Activated T-cell treated with anti-CD3 and anti-CD28 coated beads for 48 hours (primary cell): Measurements from ENCODE around the gene PALM.
"Not testable (repeated sequence)": the region's sequence is repeated elsewhere in the genome, so short reads cannot be mapped to it uniquely, and the experiment has no call there.

ENCODE experiments used
- DNase-seq: peaks from one replicate; pipeline ENCODE4 v3.0.0-alpha.2; 2020; ENCODE audit warnings: low read depth

The PALM gene, protein sequence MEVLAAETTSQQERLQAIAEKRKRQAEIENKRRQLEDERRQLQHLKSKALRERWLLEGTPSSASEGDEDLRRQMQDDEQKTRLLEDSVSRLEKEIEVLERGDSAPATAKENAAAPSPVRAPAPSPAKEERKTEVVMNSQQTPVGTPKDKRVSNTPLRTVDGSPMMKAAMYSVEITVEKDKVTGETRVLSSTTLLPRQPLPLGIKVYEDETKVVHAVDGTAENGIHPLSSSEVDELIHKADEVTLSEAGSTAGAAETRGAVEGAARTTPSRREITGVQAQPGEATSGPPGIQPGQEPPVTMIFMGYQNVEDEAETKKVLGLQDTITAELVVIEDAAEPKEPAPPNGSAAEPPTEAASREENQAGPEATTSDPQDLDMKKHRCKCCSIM

DNA sequence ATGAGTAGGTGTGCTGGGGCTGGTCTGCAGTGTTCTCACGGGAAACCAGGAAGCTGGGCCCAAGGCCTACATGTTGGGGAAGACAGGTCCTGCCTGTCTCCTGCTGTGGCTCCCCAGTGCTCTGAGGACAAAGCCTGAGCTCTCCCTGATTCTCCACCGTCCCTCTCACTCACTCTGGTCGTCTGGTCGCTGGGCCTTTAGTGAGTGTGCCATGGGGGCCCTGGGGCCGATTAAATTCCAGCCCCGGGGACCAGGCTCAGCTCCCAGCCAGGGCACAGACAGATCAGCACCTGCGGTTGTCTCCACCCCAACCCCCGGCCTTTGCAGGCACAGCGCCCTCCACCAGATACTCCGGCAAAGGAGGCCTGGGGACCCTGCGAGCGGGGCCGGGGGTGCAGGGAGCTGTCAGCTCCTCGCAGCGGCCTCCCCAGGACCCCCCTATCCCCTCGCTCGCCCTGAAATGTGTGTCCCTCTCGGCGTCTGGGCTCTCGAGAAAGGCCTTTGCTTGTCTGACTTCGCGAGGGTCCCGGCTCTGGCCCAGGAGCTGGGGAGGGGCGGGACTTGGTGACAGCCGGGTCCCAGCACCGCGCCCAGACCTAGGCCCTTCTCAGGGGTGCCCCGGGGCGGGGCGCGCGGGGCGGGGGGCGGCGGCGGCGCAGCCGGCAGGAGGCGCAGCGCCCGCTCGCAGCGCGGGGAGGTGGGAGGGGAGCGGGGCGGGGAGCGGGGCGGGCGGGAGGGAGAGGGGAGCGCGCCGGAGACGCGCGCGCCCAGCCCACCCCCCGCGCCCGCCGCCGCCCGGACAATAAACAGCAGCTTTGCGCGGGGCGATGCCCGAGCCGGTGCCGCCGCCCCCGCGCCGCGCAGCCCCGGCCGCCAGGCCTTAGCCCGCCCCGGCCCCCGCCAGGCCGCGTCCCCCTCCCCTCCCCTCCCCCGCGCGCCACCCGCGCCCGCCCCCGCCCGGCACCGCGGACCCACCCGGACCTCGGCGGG lies at the start of gene PALM:
TSS of gene PALM (plus strand) at position 782 of the 990 bp plus-strand sequence. CDS start 212 bp downstream, outside the sequence.
- DNase-seq, result no peak

DNA sequence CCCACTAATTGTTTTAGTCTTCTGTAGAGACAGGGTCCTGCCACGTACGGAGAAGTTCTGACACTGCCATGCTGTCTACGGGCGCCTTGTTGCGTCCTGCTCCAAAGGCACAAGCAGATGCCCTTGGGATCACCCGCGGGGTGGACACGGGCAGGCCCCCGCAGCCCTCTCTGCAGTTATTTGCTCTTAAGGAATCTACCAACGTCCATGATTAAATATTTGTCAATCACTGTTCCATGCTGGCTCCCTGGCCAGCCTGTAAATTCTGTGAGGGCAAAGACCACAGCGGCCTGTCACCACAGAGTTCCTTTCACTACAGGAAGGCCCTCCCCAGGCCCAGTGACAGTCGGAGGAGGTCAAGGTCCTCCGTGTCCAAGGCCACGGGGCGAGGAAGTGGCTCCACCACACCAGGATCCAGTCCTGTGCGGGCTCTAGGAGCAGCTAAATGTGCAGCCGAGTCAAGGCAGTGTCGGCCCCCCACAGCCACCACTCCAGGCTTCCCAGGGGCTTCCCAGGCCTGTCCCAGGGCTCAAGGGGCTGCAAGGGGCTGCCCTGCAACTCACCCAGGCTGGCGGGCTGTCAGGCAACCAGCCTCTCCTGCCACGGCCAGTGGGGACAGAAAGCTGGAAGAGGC lies 47.8 kb upstream of the PALM start:
- no peak for DNase-seq

DNA sequence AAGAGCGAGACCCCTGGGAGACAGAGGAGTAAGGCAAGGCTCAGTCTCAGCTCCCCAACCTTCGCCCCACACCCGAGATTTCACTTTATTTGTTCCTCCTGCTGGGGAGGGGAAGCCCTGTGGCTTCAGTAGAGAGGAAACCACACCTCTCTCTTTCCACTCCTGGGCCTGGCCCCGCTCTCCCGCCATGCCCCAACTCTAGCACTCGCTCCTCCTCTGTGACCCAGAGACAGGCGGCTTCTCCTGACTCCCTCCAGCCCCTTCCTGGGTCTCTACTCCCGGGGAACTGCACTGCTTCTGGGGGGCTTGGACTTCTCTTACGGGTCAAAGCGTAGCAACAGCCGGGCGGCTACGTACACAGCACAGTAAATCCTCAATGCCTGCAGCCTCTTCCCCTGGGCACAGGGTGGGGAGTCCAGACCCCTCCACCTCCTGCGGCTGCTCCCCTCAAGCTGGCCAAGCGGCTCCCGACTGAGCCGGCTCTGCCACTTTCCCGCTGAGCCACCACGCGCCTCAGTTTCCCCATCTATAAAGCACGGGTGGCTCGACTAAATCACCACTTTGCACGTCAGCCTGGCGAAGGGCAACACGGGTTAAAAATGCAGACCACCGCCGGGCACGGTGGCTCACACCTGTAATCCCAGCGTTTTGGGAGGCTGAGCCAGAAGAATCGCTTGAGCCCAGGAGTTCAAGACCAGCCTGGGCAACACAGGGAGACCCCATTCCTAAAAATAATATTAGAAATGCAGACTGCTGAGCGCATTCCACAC lies 47.1 kb upstream of the PALM start:
- peak; percentile 56 for DNase-seq

DNA sequence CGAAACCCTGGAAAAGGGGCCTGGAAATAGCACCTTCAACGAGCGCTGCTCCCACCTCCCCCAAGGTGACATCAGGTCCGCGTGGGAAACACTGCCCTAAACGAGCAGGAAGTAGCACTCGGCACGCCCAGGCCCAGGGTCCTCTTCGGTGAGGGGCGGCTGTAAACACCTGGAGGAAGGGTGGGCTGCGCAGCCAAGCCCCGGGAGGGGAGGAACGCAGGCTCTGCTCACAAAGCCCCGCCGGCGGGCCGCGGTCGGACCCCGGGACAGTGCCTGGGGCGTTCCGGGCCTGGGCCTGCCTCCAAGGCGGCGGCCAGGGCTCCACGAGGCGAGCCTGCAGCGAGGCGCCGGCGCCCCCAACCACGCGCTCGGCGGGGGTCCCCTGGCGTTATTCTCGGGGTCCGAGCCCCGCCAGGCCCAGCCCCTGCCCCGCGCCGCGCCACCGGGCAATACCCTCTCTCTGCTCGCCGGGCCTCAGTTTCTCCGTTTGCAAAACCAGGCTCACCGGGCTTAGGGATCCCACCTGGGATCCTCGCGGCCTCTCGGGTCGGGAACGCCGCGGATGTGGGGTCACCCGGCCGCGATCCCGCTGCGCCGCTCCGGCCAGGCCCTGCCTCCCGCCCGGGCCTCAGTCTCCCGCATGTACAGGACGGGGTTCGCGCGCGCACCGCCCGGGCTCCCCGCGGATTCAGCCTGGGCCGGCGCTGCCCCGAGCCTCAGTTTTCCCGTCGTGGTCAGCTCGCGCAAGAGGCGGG lies 46.4 kb upstream of the PALM start:
- DNase-seq, result peak; percentile 64

DNA sequence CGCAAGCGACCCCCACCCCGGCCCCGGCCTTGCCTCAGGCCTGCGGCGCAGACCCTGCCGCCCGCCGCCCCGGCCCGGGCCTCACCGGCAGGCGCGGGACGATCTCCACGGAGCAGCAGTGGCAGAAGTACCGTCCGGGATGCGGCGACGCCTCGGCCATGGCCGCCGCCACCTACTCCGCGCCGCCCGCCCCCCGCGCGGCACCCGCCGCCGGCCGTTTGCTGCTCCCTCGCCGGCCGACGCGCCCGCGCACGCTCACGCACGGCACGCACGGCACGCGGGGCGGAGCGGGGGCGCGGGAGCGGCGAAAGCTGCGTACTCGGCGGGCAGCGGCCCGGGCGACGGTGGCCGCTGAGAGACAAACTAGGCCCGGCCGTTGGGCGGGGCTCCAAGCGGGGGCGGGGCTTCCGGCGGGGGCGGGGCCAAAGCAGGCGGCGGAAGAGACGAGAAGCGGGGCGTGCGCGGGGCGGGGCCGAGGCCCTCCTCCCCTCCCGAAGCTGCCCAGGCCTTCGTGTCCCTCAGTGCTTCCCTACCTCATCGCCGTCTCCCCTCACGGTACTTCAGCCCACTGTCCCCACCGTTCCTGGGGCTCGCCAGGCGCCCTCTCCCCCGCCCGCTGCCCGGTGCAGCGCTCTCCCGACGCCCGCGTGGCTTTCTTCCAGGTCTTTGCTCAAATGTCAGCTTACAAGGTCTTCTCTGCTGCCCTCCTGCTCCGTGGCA lies 45.6 kb upstream of the PALM start, which contains the start of gene RNF126:
TSS of gene RNF126 (minus strand) at position 253 of the 720 bp plus-strand sequence. CDS start at position 160, 93 bp downstream.
- peak; percentile 94 for DNase-seq

DNA sequence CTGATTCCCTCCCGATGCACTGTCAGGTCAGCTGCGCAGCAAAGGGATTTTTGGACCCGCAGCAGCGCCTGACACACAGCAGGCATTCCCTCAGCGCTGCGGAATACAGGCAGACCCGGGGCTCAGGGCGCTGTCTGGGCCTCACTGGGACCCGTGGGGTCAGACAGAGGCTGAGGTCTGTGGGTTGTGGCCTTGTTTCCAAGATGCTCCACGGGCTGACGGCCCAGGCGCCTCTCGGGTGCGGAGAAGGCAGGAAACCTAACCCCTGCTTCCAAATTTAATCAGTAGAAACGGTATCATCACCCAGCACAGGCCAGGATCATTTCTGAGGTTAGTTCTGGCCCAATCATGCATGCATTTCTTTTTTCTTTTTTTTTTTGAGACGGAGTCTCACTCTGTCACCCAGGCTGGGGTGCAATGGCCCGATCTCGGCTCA lies 45.0 kb upstream of the PALM start:
- DNase-seq, result no peak

DNA sequence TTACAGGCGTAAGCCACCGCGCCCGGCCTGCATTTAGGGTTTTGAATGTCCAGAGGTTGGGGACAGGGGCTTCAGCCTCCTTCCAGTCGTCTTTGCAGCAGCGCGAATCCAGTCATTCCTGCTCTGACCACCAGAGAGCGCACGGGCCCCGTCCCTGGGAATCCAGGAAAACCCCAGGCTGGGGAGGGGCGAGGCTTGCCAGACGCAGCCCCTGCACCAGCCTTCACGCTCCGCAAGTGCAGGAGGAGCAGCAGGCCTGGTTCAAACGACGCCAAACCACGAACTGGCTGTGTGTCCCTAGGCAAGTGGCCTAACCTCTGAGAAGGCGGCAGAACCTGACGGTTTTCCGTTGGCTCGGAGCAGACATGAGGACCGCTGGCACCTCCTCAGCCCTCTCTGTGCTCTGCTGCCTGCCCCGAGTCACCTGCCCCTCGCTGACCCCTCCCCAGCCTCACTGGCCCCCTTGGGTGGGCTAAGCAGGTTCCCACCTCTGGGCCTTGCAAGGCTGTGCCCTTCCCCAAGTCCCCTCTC lies 43.8 kb upstream of the PALM start:
- DNase-seq, result peak; percentile 81

DNA sequence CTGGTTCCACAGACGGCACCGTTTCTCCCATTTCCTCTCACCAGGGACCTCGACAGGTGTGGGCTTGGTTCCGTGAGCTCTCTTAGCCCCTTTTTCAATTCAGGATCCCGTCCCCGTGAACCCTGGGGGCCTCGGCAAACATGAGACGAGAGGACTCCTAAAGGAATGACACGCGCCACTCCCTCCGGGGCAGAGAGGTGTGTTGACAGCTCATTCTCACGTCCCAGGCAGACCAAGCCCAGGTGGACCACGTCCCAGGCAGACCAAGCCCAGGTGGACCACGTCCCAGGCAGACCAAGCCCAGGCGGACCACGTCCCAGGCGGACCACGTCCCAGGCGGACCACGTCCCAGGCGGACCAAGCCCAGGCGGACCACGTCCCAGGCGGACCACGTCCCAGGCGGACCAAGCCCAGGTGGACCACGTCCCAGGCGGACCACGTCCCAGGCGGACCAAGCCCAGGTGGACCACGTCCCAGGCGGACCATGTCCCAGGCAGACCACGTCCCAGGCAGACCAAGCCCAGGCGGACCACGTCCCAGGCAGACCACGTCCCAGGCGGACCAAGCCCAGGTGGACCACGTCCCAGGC lies 41.7 kb upstream of the PALM start:
- DNase-seq, result not testable (repeated sequence)

DNA sequence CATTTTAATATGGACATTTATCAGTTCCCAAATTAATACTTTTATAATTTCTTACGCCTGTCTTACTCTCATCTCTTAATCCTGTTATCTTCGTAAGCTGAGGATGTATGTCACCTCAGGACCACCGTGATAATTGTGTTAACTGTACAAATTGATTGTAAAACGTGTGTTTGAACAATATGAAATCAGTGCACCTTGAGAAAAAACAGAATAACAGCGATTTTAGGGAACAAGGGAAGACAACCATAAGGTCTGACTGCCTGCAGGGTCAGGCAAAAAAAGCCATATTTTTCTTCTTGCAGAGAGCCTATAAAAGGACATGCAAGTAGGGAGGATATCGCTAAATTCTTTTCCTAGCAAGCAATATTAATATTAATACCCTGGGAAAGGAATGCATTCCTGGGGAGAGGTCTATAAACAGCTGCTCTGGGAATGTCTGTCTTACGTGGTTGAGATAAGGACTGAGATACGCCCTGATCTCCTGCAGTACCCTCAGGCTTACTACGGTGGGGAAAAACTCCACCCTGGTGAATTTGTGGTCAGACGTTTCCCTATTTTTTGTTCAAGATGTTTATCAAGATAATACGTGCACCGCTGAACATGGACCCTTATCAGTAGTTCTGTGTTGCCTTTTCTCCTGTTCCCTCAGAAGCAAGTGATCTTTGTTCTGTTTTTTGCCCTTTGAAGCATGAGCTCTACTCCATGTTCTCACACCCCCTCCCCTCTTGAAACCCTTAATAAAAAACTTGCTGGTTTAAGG lies 39.9 kb upstream of the PALM start:
- DNase-seq, result not testable (repeated sequence)

DNA sequence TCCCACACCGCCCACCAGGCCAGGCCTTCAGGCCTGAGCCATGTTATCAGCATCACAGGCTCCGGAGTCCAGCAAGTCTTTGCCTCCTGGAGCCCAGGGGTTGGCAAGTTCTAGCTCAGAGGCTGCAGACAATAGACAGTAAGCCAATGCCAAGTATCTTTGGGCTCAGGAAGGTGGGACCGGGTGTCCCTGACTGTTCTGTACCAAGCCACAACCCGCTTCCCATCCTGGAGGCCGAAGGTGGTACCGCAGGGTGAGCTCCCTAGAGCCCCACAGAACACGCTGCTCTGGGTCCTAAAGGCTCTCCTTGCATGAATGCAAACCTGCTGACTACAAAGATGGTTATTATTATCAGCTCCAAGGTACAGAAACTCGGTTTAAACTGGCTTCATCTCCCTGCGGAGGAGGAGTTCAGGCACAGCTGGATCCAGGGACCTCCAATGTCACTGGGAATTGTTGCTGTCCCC lies 38.1 kb upstream of the PALM start:
- no peak for DNase-seq

DNA sequence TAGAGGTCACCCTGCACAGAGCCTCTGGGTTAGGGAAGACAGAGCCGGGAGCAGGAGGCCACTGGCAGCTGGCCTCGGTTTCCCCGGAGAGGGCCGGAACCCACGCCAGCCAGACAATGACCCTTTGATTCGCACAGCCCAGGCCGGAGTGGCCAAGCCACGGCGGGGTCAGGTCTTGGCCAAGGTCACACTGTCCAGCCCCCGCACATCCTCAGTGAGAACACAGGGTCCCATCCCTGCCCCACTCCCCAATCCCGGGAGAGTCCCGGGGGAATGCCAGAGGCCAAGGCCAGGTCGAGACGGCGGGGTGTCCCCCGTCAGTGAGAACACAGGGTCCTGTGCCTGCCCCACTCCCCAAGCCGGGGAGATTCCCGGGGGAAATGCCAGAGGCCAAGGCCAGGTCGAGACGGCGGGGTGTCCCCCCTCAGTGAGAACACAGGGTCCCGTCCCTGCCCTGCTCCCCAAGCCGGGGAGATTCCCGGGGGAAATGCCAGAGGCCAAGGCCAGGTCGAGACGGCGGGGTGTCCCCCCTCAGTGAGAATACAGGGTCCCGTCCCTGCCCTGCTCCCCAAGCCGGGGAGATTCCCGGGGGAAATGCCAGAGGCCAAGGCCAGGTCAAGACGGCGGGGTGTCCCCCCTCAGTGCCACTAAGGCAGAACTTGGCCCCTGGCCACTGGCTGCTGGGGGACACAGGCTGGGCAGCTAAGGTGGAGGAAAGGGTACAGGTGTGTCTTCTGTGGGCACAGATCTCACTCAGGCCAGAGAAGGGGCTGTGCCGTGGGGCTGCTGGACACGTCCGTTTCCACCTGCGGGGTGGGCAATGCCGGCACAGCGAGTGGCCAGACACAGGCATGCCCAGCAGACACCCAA lies 34.2 kb upstream of the PALM start:
- DNase-seq, result no peak

DNA sequence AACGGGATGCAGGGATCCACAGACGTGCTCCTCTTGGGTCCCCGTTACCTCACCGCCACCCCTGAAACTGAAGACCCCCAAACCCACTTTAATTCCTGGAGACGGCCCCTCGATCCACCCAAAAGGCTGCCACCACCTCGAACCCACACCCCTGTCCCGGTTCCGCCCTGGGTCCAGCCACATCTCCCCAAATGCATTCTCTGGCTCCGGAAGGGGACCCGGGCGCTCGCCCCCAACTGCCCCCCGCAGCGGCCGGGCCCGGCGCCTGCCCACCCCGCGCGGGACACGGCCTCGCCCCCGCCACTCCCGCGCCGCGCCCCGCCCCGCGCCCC lies 32.8 kb upstream of the PALM start:
- no peak for DNase-seq

DNA sequence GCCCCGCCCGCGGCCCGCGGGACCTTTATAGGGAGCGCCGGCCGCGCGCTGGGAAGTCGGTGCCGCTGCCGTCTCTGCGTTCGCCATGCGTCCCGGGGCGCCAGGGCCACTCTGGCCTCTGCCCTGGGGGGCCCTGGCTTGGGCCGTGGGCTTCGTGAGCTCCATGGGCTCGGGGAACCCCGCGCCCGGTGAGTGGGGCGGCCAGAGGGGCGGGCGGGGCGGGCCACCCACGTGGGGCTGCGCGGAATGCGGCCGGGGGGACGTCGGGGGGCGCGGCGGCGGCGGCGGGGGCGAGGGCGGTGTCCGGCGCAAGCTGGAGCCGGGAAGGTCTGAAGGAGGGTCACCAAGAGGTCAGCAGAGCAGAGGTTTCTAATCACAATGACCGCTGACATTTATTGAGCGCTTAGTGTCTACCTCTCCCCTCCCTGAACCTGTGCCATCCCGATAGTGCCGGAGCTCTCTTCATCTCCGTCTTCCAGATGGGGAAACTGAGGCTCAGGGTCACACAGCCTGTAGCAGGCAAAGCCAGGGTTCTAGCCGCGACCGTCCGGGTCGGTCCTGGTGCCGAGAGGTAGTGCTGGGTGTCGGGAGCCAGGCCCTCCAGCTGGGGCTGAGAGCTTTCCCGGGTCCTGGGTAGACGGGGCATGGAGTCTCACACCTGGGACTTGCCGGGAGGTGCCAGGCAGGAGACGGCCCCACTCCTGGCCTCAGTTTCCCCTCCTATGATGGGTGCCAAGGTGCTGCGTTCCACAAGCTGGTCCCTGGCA lies 32.2 kb upstream of the PALM start, which contains the start of gene FSTL3:
TSS of gene FSTL3 (plus strand) at position 54 of the 767 bp plus-strand sequence. CDS start at position 86, 32 bp downstream.
- DNase-seq, result no peak

DNA sequence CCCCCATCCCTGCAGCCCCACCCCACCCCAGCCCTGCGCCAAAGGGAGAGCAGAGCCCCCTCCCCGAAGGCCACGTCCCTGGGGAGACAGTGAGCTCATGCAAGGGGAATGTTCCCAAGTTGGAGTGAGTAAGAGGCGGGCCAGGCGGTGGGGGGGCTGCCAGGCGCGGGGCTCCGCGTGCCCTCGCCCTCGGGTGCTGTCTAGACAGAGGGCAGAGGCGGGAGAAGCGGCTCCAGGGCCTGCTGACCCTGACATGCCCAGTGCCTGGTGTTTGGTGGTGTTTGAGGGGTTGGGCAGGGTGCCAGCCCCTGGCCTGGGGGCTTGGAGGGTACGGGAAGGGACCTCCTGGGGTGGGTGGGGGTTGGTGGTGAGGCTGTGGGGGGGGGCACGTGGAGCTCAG lies 31.5 kb upstream of the PALM start:
- no peak for DNase-seq

DNA sequence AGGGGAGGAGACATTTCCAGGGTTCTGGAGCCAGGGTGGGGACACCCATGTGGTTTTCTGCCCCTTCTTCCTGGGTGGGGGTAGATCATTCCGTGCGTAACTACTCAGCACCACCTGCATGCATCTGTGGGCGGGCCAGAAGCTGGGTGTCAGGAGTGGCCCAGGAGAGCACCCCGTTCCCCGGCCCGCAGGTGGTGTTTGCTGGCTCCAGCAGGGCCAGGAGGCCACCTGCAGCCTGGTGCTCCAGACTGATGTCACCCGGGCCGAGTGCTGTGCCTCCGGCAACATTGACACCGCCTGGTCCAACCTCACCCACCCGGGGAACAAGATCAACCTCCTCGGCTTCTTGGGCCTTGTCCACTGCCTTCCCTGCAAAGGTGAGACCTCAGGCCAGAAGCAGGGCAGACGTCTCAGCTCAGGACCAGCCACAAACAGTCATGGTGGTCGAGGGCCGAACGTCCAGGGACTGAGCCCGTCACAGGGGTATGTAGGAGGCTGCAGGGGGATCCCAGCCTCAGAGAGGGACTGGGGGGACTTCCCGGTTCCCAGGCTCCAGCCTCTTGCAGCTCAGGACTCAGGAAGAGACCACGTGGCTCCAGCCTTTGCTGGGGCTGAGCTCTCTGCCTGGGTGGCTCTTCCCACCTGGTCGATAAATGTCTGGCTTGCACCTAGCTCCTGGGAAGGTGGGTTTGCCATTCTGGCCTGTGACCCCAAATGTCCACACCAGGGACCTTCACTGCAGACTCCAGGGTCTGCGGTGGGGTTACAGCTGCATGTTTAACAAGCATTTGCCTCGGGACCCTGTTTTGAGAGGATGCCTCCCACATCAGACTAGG lies 30.9 kb upstream of the PALM start:
- DNase-seq, result no peak
